Inflammatory macrophage (primary cell): ENCODE results near the gene CCDC97.

Experiments
- DNase-seq, 2 donors: peaks; one replicate each; pipeline ENCODE4 v3.0.0-alpha.2; 2020 to 2022

The CCDC97 gene

GRCh38 chr19:41298348-41298964 lies 11.5 kb upstream of the CCDC97 start:
- peak; percentile 76 to 87 for DNase-seq

- peak in 1 of 2 donors; percentile 25 for DNase-seq
Measured at GRCh38 chr19:41299046-41299754, 10.8 kb upstream of the CCDC97 start.

- DNase-seq = peak; percentile 26 to 32
Measured at GRCh38 chr19:41299755-41300089, 10.2 kb upstream of the CCDC97 start.

- DNase-seq = no peak
Measured at GRCh38 chr19:41300555-41300954, 9.4 kb upstream of the CCDC97 start.

GRCh38 chr19:41302624-41303351 lies 7.2 kb upstream of the CCDC97 start:
- DNase-seq = peak; percentile 22 to 33

- DNase-seq = no peak
Measured at GRCh38 chr19:41303954-41304353, 6.0 kb upstream of the CCDC97 start.

GRCh38 chr19:41304706-41305483 lies 5.1 kb upstream of the CCDC97 start:
- no peak for DNase-seq

- no peak for DNase-seq
Measured at GRCh38 chr19:41305927-41306793, 3.8 kb upstream of the CCDC97 start.

GRCh38 chr19:41307090-41307875 lies 2.7 kb upstream of the CCDC97 start:
- DNase-seq = peak in 1 of 2 donors; percentile 42

GRCh38 chr19:41307954-41308449 lies 2.0 kb upstream of the CCDC97 start:
- peak in 1 of 2 donors; percentile 5 for DNase-seq

GRCh38 chr19:41308450-41309179 lies 1.4 kb upstream of the CCDC97 start:
- DNase-seq = peak; percentile 93 to 96

- DNase-seq = peak; percentile 34 to 42
Measured at GRCh38 chr19:41309180-41310032, 566 bp upstream of the CCDC97 start.

GRCh38 chr19:41311072-41311471 lies 1.1 kb downstream of the CCDC97 start:
- no peak for DNase-seq

- DNase-seq = no peak
Measured at GRCh38 chr19:41311613-41312012, 1.6 kb downstream of the CCDC97 start.

- no peak for DNase-seq
Measured at GRCh38 chr19:41316306-41316920, 6.4 kb downstream of the CCDC97 start.

- DNase-seq = no peak
Measured at GRCh38 chr19:41318696-41319499, 8.9 kb downstream of the CCDC97 start.

- no peak for DNase-seq
Measured at GRCh38 chr19:41319500-41320184, 9.7 kb downstream of the CCDC97 start.
